Glutamatergic neuron (in vitro differentiated cells): ENCODE results near the gene KDM6A. TPM values are rescaled to one million over a fixed set of nuclear protein-coding genes. Genes with fewer than 3 reads are reported as not detected.

Experiments
- DNase-seq: peaks from one replicate; pipeline ENCODE4 v3.0.0; 2022
- H3K27ac Mint-ChIP-seq: one replicate; pipeline ENCODE4 v1.8.0; 2020; ENCODE audit warnings: mild to moderate bottlenecking, mixed read lengths, inconsistent platforms; ENCODE audit not compliant: unreplicated experiment
- H3K27me3 Mint-ChIP-seq: one replicate; pipeline ENCODE4 v1.8.0; 2020; ENCODE audit warnings: mild to moderate bottlenecking, moderate library complexity, mixed read lengths, inconsistent platforms; ENCODE audit not compliant: unreplicated experiment
- H3K36me3 Mint-ChIP-seq: one replicate; pipeline ENCODE4 v1.8.0; 2020; ENCODE audit warnings: mild to moderate bottlenecking, mixed read lengths, inconsistent platforms; ENCODE audit not compliant: unreplicated experiment
- H3K4me1 Mint-ChIP-seq: one replicate; pipeline ENCODE4 v1.8.0; 2020; ENCODE audit warnings: mild to moderate bottlenecking, low read depth, mixed read lengths, inconsistent platforms; ENCODE audit not compliant: unreplicated experiment
- H3K4me3 Mint-ChIP-seq: one replicate; pipeline ENCODE4 v1.8.0; 2020; ENCODE audit warnings: mild to moderate bottlenecking, mixed read lengths, inconsistent platforms; ENCODE audit not compliant: unreplicated experiment
- H3K9me3 Mint-ChIP-seq: one replicate; pipeline ENCODE4 v1.8.0; 2020; ENCODE audit warnings: mild to moderate bottlenecking, moderate library complexity, mixed read lengths, inconsistent platforms; ENCODE audit not compliant: unreplicated experiment
- total RNA-seq: library from RNA; stranded (reverse); fragmentation: NEBNext Ultra II Directional; extraction: Animal tissue kit (Norgen Biotek cat#: 25700); gene quantifications from one replicate; pipeline ENCODE4 v1.2.1, GENCODE V29; 2021; ENCODE audit not compliant: unreplicated experiment
- TF ChIP-seq, protein P1 (sequence below): fragments of 200-600 bp; sonication (generic); IDR thresholded peaks from one replicate; pipeline ENCODE4 v1.5.0; 2021; ENCODE audit not compliant: partially characterized antibody, unreplicated experiment

The KDM6A gene
- total RNA-seq, 1 donor from 2014 or later = 26.5 TPM

GRCh38 chrX:45003085-45003484 lies 130.1 kb downstream of the KDM6A start:
- H3K4me1 Mint-ChIP-seq = peaks cover 3% of the 10 kb centered on the region
- H3K27me3 Mint-ChIP-seq = no peaks in the 10 kb centered on the region
- no peak overlapping the region for H3K4me3 Mint-ChIP-seq
- TF ChIP-seq, protein P1, sequence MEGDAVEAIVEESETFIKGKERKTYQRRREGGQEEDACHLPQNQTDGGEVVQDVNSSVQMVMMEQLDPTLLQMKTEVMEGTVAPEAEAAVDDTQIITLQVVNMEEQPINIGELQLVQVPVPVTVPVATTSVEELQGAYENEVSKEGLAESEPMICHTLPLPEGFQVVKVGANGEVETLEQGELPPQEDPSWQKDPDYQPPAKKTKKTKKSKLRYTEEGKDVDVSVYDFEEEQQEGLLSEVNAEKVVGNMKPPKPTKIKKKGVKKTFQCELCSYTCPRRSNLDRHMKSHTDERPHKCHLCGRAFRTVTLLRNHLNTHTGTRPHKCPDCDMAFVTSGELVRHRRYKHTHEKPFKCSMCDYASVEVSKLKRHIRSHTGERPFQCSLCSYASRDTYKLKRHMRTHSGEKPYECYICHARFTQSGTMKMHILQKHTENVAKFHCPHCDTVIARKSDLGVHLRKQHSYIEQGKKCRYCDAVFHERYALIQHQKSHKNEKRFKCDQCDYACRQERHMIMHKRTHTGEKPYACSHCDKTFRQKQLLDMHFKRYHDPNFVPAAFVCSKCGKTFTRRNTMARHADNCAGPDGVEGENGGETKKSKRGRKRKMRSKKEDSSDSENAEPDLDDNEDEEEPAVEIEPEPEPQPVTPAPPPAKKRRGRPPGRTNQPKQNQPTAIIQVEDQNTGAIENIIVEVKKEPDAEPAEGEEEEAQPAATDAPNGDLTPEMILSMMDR = no peak
- peaks cover 4% of the 10 kb centered on the region for H3K9me3 Mint-ChIP-seq
- no peak for DNase-seq
- H3K27ac Mint-ChIP-seq = no peak overlapping the region
- peaks cover 5% of the 10 kb centered on the region for H3K36me3 Mint-ChIP-seq

DNA sequence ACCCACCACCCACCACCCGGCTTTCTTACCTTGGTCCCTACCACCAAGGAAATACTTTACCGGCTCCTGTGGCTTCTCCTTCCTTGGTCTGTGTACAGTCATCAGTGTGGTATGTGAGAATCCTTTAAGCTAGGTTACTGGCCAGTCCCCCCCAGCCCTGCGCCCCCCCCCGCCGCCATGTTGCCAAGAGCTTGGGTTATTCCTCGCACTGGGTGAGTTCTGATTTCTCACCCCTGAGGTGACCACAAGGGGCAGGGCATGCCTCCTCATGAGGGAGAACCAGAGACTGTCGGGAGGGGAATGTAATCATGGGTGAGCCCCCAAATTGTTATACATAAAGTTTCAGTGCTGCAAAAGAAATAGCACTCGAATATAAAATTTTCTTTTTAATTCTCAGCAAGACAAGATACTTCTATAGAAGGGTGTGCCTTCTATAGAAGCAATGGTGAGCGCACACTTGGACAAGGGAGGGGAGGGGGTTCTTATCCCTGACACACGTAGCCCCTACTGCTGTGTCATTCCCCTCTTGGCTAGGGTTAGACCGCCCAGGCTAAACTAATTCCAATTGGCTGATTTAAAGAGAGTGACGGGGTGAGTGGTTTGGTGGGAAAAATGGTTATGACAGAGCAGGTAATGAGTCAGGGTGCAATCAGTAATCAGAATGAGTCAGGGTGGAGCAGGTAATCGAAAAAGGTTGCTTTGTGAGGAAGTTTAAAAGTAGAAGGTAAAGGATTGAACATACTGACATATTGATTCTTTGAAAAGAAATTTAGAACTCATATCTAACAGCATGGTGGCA lies 133.2 kb downstream of the KDM6A start:
- Mint-ChIP-seq H3K4me1 (no peaks in the 10 kb centered on the region), H3K9me3 (peaks cover 3% of the 10 kb centered on the region), H3K36me3 (peaks cover 5% of the 10 kb centered on the region), H3K27me3 (no peaks in the 10 kb centered on the region), H3K4me3 (no peak overlapping the region), H3K27ac (no peak overlapping the region)
- no peak for DNase-seq
- TF ChIP-seq, protein P1 = no peak

GRCh38 chrX:45007598-45007997 lies 134.6 kb downstream of the KDM6A start:
- Mint-ChIP-seq H3K4me1 (no peaks in the 10 kb centered on the region), H3K4me3 (no peak overlapping the region), H3K9me3 (peaks cover 3% of the 10 kb centered on the region), H3K36me3 (peaks cover 5% of the 10 kb centered on the region), H3K27ac (no peak overlapping the region), H3K27me3 (no peaks in the 10 kb centered on the region)
- TF ChIP-seq, protein P1 = no peak
- DNase-seq = no peak

DNA sequence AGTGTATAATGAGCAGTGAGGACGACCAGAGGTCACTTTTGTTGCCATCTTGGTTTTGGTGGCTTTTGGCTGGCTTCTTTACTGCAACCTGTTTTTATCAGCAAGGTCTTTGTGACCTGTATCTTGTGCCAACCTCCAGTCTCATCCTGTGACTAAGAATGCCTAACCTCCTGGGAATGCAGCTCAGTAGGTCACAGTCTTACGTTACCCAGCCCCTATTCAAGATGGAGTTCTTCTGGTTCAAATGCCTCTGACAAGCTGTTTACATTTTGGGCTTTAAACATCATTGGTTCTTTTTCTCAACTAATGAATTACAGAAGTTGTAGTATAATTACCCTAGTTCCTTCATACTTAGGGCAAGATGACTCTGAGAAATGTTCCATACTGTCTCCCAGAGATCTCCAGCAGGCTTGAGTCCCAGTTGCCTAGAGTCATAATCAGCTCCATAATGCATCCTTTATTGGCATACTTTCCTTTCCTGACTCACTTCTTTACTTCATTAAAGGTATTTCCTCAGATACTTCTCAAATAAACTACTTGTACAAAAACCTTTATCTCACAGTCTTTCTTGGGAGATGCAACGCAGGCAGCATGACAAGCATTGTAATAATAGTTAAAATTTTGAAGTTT lies 136.5 kb downstream of the KDM6A start:
- Mint-ChIP-seq H3K4me3 (no peak overlapping the region), H3K9me3 (peaks cover 3% of the 10 kb centered on the region), H3K36me3 (peaks cover 5% of the 10 kb centered on the region), H3K27me3 (no peaks in the 10 kb centered on the region), H3K27ac (no peak overlapping the region), H3K4me1 (no peaks in the 10 kb centered on the region)
- TF ChIP-seq, protein P1 = no peak
- no peak for DNase-seq

- Mint-ChIP-seq H3K27me3 (no peaks in the 10 kb centered on the region), H3K36me3 (peaks cover 5% of the 10 kb centered on the region), H3K4me3 (no peak overlapping the region), H3K27ac (no peak overlapping the region), H3K9me3 (peaks cover 1% of the 10 kb centered on the region), H3K4me1 (no peaks in the 10 kb centered on the region)
- TF ChIP-seq, protein P1 = no peak
- no peak for DNase-seq
These were observed 138.1 kb downstream of the KDM6A start for GRCh38 chrX:45011131-45011530.
